Testis (tissue), 2 donors: ENCODE measurements around the gene NPTN.

Experiments used
- POLR2A ChIP-seq: fragments of 450-650 bp; IDR thresholded peaks from one replicate; pipeline ENCODE4 v1.6.1; 2017; ENCODE audit warnings: antibody characterized with exemption, mild to moderate bottlenecking, moderate library complexity
- TF ChIP-seq, protein P1 (sequence below), 3 experiments: fragments of 450-650 bp in 2 of 3; fragments of 200-600 bp in 1 of 3; sonication (generic) in 1 of 3; IDR thresholded peaks; one replicate each; pipeline ENCODE4 v1.5.1; 2016 to 2019; ENCODE audit warnings: antibody characterized with exemption in 3 of 3, mild to moderate bottlenecking in 2 of 3, moderate library complexity in 1 of 3

DNA sequence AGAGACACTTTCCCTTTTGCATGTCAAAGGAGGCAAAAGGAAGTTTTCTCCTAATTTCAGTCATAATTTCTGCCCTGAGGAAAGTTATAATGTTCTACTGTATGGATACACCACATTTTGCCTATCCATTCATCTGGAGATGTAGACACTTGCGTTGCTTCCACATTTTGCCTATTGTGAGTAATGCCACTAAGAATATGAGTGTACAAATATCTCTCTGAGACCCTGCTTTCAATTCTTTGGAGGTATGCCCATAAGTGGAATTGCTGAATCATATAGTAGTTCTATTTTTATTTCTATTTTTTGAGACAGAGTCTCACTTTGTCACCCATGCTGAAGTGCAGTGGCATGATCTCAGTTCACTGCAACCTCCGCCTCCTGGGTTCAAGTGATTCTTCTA lies 47.4 kb upstream of the NPTN start:
- TF ChIP-seq, protein P1, sequence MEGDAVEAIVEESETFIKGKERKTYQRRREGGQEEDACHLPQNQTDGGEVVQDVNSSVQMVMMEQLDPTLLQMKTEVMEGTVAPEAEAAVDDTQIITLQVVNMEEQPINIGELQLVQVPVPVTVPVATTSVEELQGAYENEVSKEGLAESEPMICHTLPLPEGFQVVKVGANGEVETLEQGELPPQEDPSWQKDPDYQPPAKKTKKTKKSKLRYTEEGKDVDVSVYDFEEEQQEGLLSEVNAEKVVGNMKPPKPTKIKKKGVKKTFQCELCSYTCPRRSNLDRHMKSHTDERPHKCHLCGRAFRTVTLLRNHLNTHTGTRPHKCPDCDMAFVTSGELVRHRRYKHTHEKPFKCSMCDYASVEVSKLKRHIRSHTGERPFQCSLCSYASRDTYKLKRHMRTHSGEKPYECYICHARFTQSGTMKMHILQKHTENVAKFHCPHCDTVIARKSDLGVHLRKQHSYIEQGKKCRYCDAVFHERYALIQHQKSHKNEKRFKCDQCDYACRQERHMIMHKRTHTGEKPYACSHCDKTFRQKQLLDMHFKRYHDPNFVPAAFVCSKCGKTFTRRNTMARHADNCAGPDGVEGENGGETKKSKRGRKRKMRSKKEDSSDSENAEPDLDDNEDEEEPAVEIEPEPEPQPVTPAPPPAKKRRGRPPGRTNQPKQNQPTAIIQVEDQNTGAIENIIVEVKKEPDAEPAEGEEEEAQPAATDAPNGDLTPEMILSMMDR (IDR thresholded peaks at IDR 0.05) = no peak
- no peak for TF ChIP-seq POLR2A
